Cardiac muscle cell (in vitro differentiated cells and primary cell): ENCODE results near the gene CAST. TPM values are rescaled to one million over a fixed set of nuclear protein-coding genes. Genes with fewer than 3 reads are reported as not detected.

Source experiments
- DNase-seq, 2 donors: peaks; one replicate each; pipeline versions ENCODE4 v3.0.0 to v3.0.0-alpha.2; 2010 to 2017; ENCODE audit warnings: low read depth in 1 of 2, low spot score in 1 of 2
- H3K27ac ChIP-seq: fragments of 200-600 bp; sonication (generic); 2 replicates; pipeline ENCODE4 v1.5.1; 2016
- H3K27me3 ChIP-seq: fragments of 200-600 bp; sonication (generic); 2 replicates; pipeline ENCODE4 v1.6.0; 2016; ENCODE audit warnings: control low read depth
- H3K36me3 ChIP-seq: fragments of 200-600 bp; sonication (generic); 2 replicates; pipeline ENCODE4 v1.5.1; 2016; ENCODE audit warnings: control low read depth
- H3K4me1 ChIP-seq: fragments of 200-600 bp; sonication (generic); 2 replicates; pipeline ENCODE4 v1.8.1; 2017; ENCODE audit warnings: low read depth, mild to moderate bottlenecking, mixed run types
- H3K4me3 ChIP-seq: fragments of 200-600 bp; sonication (generic); 2 replicates; pipeline ENCODE4 v1.5.1; 2016; ENCODE audit warnings: mild to moderate bottlenecking
- H3K9me3 ChIP-seq: fragments of 200-600 bp; sonication (generic); 2 replicates; pipeline ENCODE4 v1.5.1; 2017; ENCODE audit warnings: low read depth, mild to moderate bottlenecking, control low read depth
- polyA plus RNA-seq: library from polyadenylated mRNA; unstranded; fragments of >200 nt; fragmentation: Nextera tagmentation; extraction: Ambion mirVana; gene quantifications from 2 replicates; pipeline ENCODE4 v1.2.1, GENCODE V29; 2016
- total RNA-seq: library from RNA; depleted of rRNA; stranded (reverse); fragments of >200 nt; gene quantifications from 2 replicates; pipeline ENCODE4 v1.2.3, GENCODE V29; 2016
- TF ChIP-seq, protein P1 (sequence below): IDR thresholded peaks from 2 replicates; pipeline ENCODE4 v1.5.1; 2012; ENCODE audit warnings: low read depth, mild to moderate bottlenecking, low read length

The CAST gene
- total and polyA plus RNA-seq, 2 experiments from 2014 or later, result 85.2 to 101 TPM

DNA sequence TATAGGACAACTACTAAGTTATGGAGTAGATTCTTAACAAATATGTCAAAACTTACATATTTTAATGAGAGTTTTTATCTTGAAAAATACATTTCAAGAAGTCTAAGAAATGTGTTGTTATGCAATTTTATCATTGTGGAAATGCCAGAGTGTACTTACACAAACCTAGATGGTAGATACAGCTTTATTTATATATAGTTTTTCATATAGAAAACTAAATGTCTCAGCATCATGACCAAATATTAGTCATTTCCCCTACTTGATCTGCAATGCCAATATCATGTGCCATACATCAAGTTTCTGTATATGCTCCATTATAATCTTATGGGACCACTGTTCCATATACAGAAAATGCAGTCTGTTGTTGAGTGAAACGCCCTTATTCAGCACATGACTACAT is 28.7 kb downstream of the CAST start:
- Histone ChIP-seq H3K4me3 (no peak overlapping the region), H3K27ac (no peak overlapping the region), H3K9me3 (no peaks in the 10 kb centered on the region), H3K36me3 (no peaks in the 10 kb centered on the region), H3K27me3 (no peaks in the 10 kb centered on the region), H3K4me1 (no peaks in the 10 kb centered on the region)
- TF ChIP-seq, protein P1, sequence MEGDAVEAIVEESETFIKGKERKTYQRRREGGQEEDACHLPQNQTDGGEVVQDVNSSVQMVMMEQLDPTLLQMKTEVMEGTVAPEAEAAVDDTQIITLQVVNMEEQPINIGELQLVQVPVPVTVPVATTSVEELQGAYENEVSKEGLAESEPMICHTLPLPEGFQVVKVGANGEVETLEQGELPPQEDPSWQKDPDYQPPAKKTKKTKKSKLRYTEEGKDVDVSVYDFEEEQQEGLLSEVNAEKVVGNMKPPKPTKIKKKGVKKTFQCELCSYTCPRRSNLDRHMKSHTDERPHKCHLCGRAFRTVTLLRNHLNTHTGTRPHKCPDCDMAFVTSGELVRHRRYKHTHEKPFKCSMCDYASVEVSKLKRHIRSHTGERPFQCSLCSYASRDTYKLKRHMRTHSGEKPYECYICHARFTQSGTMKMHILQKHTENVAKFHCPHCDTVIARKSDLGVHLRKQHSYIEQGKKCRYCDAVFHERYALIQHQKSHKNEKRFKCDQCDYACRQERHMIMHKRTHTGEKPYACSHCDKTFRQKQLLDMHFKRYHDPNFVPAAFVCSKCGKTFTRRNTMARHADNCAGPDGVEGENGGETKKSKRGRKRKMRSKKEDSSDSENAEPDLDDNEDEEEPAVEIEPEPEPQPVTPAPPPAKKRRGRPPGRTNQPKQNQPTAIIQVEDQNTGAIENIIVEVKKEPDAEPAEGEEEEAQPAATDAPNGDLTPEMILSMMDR, result no peak
- no peak for DNase-seq

DNA sequence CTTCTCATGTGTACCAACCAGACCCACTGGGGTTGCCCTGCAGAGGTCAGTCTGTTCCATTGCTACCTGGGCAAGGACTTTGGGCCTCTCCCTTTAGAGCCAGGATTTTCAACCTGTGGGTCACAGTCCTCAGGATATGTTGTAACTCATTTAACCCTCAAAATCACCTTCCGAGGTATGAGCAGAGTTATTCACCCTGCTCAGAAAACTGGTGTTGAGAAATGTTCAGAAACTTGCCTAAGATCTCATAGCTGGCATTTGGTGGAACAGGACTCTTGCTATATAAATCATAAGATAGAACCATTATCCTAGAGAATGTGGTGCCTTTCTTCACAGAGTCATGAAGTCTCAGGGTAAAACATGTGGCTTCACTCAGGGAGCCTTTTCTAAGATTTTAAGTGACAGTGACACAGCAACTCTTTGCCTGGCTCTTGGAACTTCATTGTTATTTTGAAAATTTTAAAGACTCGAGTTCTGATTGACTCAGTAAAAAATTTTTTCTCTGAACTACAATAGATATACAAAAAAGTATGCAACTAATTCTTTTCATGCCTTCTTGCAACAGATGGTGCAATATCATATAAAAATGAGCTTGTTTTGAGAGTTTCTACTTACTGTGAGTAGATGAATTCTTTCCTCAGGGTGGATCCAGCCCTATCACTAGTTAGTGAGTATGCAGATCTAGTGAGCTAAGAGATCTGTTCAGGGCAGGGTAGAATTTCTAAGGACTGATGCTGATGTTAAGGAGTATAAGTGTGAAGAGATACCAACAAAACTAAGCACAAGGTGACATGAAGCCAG is 29.5 kb downstream of the CAST start:
- H3K4me3 ChIP-seq, result no peak overlapping the region
- no peaks in the 10 kb centered on the region for H3K4me1 ChIP-seq
- H3K36me3 ChIP-seq, result no peaks in the 10 kb centered on the region
- TF ChIP-seq, protein P1, result no peak
- no peaks in the 10 kb centered on the region for H3K9me3 ChIP-seq
- H3K27me3 ChIP-seq, result no peaks in the 10 kb centered on the region
- DNase-seq, result peak in 1 of 2 donors; percentile 47
- H3K27ac ChIP-seq, result no peak overlapping the region

DNA sequence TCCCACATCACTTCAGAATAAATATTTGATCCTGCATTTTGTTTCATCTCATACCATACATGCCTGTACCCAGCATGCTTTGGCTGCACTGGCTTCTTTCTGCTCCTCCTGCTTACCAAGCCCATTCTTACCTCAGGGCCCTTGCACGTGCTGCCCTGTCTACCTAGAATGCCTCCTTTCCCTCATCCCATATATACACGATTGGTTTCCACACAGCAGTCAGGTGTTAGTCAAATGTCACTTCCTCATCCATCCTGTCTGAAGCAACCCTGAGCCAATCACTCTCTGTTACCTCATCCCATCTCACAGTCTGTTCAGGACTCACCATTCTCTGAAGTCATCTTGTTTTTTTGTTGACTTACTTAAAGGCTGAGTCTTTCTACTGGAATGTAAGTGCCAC is 30.3 kb downstream of the CAST start:
- H3K4me1 ChIP-seq, result no peaks in the 10 kb centered on the region
- H3K27me3 ChIP-seq, result no peaks in the 10 kb centered on the region
- no peak for DNase-seq
- TF ChIP-seq, protein P1, result no peak
- H3K36me3 ChIP-seq, result no peaks in the 10 kb centered on the region
- H3K9me3 ChIP-seq, result no peaks in the 10 kb centered on the region
- no peak overlapping the region for H3K27ac ChIP-seq
- H3K4me3 ChIP-seq, result no peak overlapping the region

DNA sequence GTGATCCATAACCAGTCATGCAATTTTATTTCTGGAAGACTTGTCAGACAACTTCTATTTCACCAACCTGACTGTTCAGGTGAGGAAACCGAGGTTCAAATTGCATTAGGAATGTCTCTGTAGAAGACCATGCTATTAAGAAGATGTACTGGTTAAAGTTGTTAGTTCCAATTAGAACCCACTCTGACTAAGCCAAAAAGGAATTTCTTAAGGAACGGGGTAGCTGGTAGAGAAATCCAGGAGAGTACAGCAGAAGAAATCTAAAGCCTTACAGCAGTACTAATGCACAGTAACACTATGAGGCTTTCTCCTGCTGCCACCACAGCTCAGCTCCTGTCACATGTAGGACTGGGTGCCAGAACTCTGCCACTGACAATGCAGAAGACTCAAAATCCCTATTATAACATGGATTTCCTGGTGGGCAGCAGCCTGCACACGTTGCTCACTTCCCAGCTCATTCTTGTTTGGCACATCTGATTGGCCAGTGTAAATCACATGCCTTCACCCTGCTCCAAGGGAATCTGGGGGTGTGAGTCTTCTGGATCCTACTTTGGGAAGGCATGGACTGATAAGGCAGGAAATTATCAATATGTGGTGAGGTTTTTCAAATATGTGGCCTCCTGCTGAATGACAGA is 37.1 kb downstream of the CAST start:
- Histone ChIP-seq H3K4me3 (no peak overlapping the region), H3K27ac (peak overlapping the region; percentile 61), H3K4me1 (peaks cover 19% of the 10 kb centered on the region), H3K9me3 (no peaks in the 10 kb centered on the region), H3K36me3 (no peaks in the 10 kb centered on the region), H3K27me3 (no peaks in the 10 kb centered on the region)
- TF ChIP-seq, protein P1, result no peak
- peak; percentile 32 for DNase-seq

DNA sequence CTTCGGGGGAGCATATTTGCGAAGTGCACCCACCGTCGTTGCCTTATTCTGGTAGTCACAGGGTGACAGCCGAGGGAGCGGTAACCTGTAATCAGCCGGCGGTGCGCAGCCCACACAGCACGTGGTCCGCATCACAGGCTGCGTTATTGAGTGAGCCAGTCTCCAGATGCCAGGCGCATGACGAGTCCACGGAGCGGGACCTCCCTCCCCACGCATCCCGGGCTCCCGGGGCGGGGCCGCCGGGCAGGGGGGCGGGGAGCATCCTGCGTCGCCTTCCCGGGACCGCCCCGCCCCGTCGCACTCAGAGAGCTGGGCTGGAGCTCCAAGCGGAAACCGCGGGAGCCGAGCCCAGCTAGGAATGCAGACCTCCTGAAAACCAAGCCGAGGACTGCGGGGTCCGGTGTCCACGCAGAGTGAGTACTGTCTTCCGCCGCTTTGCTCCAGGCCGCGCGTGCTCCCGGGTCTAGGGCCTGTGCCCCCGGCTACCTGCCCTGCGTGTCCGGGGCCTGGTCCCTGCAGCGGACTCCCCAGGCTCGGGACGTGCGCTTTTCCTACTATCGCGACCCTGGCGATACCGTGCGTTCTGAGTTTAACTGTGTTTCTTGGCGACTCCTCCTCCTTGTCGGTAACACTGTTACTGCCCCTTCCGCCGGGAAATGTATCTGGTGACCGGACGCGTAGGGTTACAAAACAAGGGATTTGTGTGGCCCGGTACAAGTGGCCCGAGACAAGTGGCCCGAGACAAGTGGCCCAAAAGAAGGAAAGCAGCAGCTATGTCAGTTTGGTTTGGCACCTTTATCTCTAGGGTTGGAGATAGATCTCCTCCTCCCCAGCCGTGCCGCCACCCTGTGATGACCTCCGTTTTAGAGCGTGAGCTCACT is 40.6 kb downstream of the CAST start:
- H3K4me1 ChIP-seq, result peaks cover 19% of the 10 kb centered on the region
- peak overlapping the region; percentile 78 for H3K4me3 ChIP-seq
- peak; percentile 92 to 98 for DNase-seq
- H3K36me3 ChIP-seq, result no peaks in the 10 kb centered on the region
- no peaks in the 10 kb centered on the region for H3K9me3 ChIP-seq
- peak overlapping the region; percentile 97 for H3K27ac ChIP-seq
- TF ChIP-seq, protein P1, result no peak
- H3K27me3 ChIP-seq, result no peaks in the 10 kb centered on the region
